A549 (cell line): ENCODE results near the gene DIO3. TPM values are rescaled to one million over a fixed set of nuclear protein-coding genes. Genes with fewer than 3 reads are reported as not detected.

Experiments
- ATAC-seq, 2 experiments: fragments of 200-7000 bp in 1 of 2; fragments of >200 bp in 1 of 2; cut with Nextera tagmentation in 1 of 2; cut with Tn5 transposase in 1 of 2; 3 replicates each; pipeline versions ENCODE4 v1.8.0 to v1.9.1; 2018 to 2020; ENCODE audit warnings: mild to moderate bottlenecking in 1 of 2, moderate library complexity in 1 of 2
- CTCF ChIA-PET: fragments of 300-600 bp; sonication (Branson Sonifier 250); formaldehyde crosslinking; extraction: SDS; loops from one replicate; lab custom pipeline; 2021; ENCODE audit warnings: antibody characterized with exemption, inconsistent platforms; lab: Yijun Ruan, JAX
- POLR2A ChIA-PET: fragments of 350-600 bp; formaldehyde crosslinking; extraction: SDS; loops from one replicate; lab custom pipeline; 2021; ENCODE audit warnings: antibody characterized with exemption, inconsistent platforms; lab: Yijun Ruan, JAX
- DNase-seq, 2 experiments: peaks; one replicate each; pipeline versions ENCODE4 v3.0.0 to v3.0.0-alpha.2; 2011 to 2016; ENCODE audit warnings: low read depth in 1 of 2, low spot score in 1 of 2
- FAIRE-seq: peaks from 2 replicates; lab custom pipeline; 2011; peaks lifted over from hg19 to GRCh38; lab: Jason Lieb, UNC
- H3K27ac ChIP-seq, 2 experiments: fragments of >200 bp; sonication (Bioruptor Twin); formaldehyde crosslinking; 3 replicates each; pipeline ENCODE4 v1.5.1; 2016 to 2017
- H3K4me1 ChIP-seq: fragments of >200 bp; sonication (Bioruptor Twin); formaldehyde crosslinking; 3 replicates; pipeline ENCODE4 v1.6.1; 2016
- H3K4me2 ChIP-seq: fragments of >200 bp; sonication (Bioruptor Twin); formaldehyde crosslinking; 3 replicates; pipeline ENCODE4 v1.6.1; 2016
- H3K4me3 ChIP-seq: fragments of >200 bp; sonication (Bioruptor Twin); formaldehyde crosslinking; 3 replicates; pipeline ENCODE4 v1.5.1; 2016
- H3K9me3 ChIP-seq: fragments of >200 bp; sonication (Bioruptor Twin); formaldehyde crosslinking; 3 replicates; pipeline ENCODE4 v1.6.1; 2016
- EHMT2 ChIP-seq: fragments of 200-600 bp; sonication (generic); IDR thresholded peaks from 2 replicates; pipeline ENCODE4 v1.6.1; 2016; ENCODE audit warnings: antibody characterized with exemption, low read depth, mild to moderate bottlenecking, moderate library complexity
- EP300 ChIP-seq, 2 experiments: fragments of >200 bp; sonication (Bioruptor Twin); formaldehyde crosslinking; IDR thresholded peaks; 2 replicates in 1 of 2; 3 replicates in 1 of 2; pipeline ENCODE4 v1.6.1; 2016 to 2017
- ESRRA ChIP-seq: fragments of 150-350 bp; IDR thresholded peaks from 2 replicates; pipeline ENCODE4 v1.6.1; 2014; ENCODE audit warnings: mild to moderate bottlenecking, low read length, borderline replicate concordance
- GATA3 ChIP-seq: IDR thresholded peaks from 2 replicates; pipeline ENCODE4 v1.6.1; 2012; ENCODE audit warnings: borderline replicate concordance
- HDAC2 ChIP-seq: fragments of 200-600 bp; sonication (generic); IDR thresholded peaks from 2 replicates; pipeline ENCODE4 v1.6.1; 2016
- HOXB13 ChIP-seq: fragments of 250-450 bp; sonication (Bioruptor Pico); IDR thresholded peaks from 2 replicates; pipeline ENCODE4 v1.5.0; 2020; ENCODE audit warnings: low read depth, mild to moderate bottlenecking, moderate library complexity
- HOXB5 ChIP-seq: fragments of 250-450 bp; sonication (Bioruptor Pico); IDR thresholded peaks from 2 replicates; pipeline ENCODE4 v1.5.0; 2020; ENCODE audit warnings: mild to moderate bottlenecking, moderate library complexity
- JUN ChIP-seq, 2 experiments: fragments of >200 bp; sonication (Bioruptor Twin); formaldehyde crosslinking; IDR thresholded peaks; 2 replicates in 1 of 2; 3 replicates in 1 of 2; pipeline ENCODE4 v1.6.1; 2016 to 2017
- KDM5A ChIP-seq: fragments of 200-600 bp; sonication (generic); IDR thresholded peaks from 2 replicates; pipeline ENCODE4 v1.6.1; 2016; ENCODE audit warnings: antibody characterized with exemption, mild to moderate bottlenecking
- MAFK ChIP-seq: fragments of 450-650 bp; IDR thresholded peaks from 2 replicates; pipeline ENCODE4 v1.6.1; 2014; ENCODE audit not compliant: partially characterized antibody
- MAZ ChIP-seq: fragments of 150-350 bp; IDR thresholded peaks from 2 replicates; pipeline ENCODE4 v1.6.1; 2014; ENCODE audit warnings: antibody characterized with exemption, low read depth, low read length, borderline replicate concordance
- PHF8 ChIP-seq: fragments of 200-600 bp; sonication (generic); IDR thresholded peaks from 2 replicates; pipeline ENCODE4 v1.6.1; 2016; ENCODE audit warnings: low read depth, mild to moderate bottlenecking, antibody characterized with exemption, moderate library complexity, borderline replicate concordance
- POLR2A ChIP-seq: IDR thresholded peaks from 2 replicates; pipeline ENCODE4 v1.6.1; 2012; ENCODE audit warnings: mild to moderate bottlenecking, low read length
- POLR2AphosphoS2 ChIP-seq: conservative IDR thresholded peaks from 2 replicates; pipeline ENCODE4 v1.6.1; 2012; ENCODE audit warnings: low read length, improper control_type of control experiment, inconsistent platforms
- RAD21 ChIP-seq, 2 experiments: fragments of >200 bp in 1 of 2; sonication (Bioruptor Twin) in 1 of 2; formaldehyde crosslinking in 1 of 2; IDR thresholded peaks in 1 of 2; conservative IDR thresholded peaks in 1 of 2; 2 replicates in 1 of 2; 3 replicates in 1 of 2; pipeline ENCODE4 v1.6.1; 2012 to 2018; ENCODE audit warnings: inconsistent platforms in 1 of 2
- RARB ChIP-seq: fragments of 250-450 bp; sonication (Bioruptor Pico); IDR thresholded peaks from 2 replicates; pipeline ENCODE4 v1.8.0; 2021; ENCODE audit warnings: mild to moderate bottlenecking, moderate library complexity
- RFX5 ChIP-seq: fragments of 450-650 bp; IDR thresholded peaks from 2 replicates; pipeline ENCODE4 v1.7.1; 2014; ENCODE audit warnings: antibody characterized with exemption, mild to moderate bottlenecking, moderate library complexity
- RNF2 ChIP-seq: fragments of 200-600 bp; sonication (generic); IDR thresholded peaks from 2 replicates; pipeline ENCODE4 v1.6.1; 2016; ENCODE audit warnings: low read depth, mild to moderate bottlenecking, antibody characterized with exemption, moderate library complexity, borderline replicate concordance
- SREBF2 ChIP-seq: fragments of 450-650 bp; IDR thresholded peaks from 2 replicates; pipeline ENCODE4 v1.6.1; 2014; ENCODE audit warnings: mild to moderate bottlenecking, moderate library complexity
- TFCP2L1 ChIP-seq: fragments of 250-450 bp; sonication (Bioruptor Pico); IDR thresholded peaks from 2 replicates; pipeline ENCODE4 v1.5.0; 2021; ENCODE audit warnings: mild to moderate bottlenecking
- TP53 ChIP-seq: fragments of 250-450 bp; sonication (Bioruptor Pico); IDR thresholded peaks from 2 replicates; pipeline ENCODE4 v1.5.0; 2021; ENCODE audit warnings: mild to moderate bottlenecking, moderate library complexity
- ZC3H11A ChIP-seq: fragments of 450-650 bp; IDR thresholded peaks from 2 replicates; pipeline ENCODE4 v1.6.1; 2014; ENCODE audit warnings: antibody characterized with exemption, mild to moderate bottlenecking
- WGBS: methylation state at CpG from one replicate; pipeline ENCODE4 v1.1.6; 2017; ENCODE audit errors: missing lambda C conversion rate; 5-methylcytosine and 5-hydroxymethylcytosine counted together
- polyA plus RNA-seq, 4 experiments: library from polyadenylated mRNA; depleted of rRNA in 3 of 4; stranded (reverse); fragments of >200 nt; fragmentation: RNase III in 1 of 4; extraction: RNeasy Plus Mini Kit Qiagen cat#74134 plus additional on column Dnase treatment in 1 of 4; gene quantifications; 2 replicates in 3 of 4; 3 replicates in 1 of 4; pipeline ENCODE4 v1.2.3, GENCODE V29; 2011 to 2017
- TF ChIP-seq, protein P1 (sequence below): IDR thresholded peaks from 2 replicates; pipeline ENCODE4 v1.6.1; 2012
- TF ChIP-seq, protein P2 (sequence below): fragments of 150-350 bp; IDR thresholded peaks from 2 replicates; pipeline ENCODE4 v1.6.1; 2014; ENCODE audit warnings: low read depth, mild to moderate bottlenecking, low read length
- TF ChIP-seq, protein P3 (sequence below): IDR thresholded peaks from 2 replicates; pipeline ENCODE4 v1.6.1; 2012
- TF ChIP-seq, protein P4 (sequence below): fragments of >200 bp; sonication (Bioruptor Twin); formaldehyde crosslinking; IDR thresholded peaks from 3 replicates; pipeline ENCODE4 v1.6.1; 2016
- TF ChIP-seq, protein P5 (sequence below): fragments of 200-600 bp; sonication (generic); IDR thresholded peaks from 2 replicates; pipeline ENCODE4 v1.6.1; 2016; ENCODE audit warnings: antibody characterized with exemption, mild to moderate bottlenecking, moderate library complexity
- TF ChIP-seq, protein P6 (sequence below): IDR thresholded peaks from 2 replicates; pipeline ENCODE4 v1.6.1; 2012; ENCODE audit warnings: low read depth, borderline replicate concordance

DIO3 gene
- polyA plus RNA-seq, 2 of the 4 experiments (the other 2 are of a cell fraction), result 0.04 to 0.09 TPM

DNA sequence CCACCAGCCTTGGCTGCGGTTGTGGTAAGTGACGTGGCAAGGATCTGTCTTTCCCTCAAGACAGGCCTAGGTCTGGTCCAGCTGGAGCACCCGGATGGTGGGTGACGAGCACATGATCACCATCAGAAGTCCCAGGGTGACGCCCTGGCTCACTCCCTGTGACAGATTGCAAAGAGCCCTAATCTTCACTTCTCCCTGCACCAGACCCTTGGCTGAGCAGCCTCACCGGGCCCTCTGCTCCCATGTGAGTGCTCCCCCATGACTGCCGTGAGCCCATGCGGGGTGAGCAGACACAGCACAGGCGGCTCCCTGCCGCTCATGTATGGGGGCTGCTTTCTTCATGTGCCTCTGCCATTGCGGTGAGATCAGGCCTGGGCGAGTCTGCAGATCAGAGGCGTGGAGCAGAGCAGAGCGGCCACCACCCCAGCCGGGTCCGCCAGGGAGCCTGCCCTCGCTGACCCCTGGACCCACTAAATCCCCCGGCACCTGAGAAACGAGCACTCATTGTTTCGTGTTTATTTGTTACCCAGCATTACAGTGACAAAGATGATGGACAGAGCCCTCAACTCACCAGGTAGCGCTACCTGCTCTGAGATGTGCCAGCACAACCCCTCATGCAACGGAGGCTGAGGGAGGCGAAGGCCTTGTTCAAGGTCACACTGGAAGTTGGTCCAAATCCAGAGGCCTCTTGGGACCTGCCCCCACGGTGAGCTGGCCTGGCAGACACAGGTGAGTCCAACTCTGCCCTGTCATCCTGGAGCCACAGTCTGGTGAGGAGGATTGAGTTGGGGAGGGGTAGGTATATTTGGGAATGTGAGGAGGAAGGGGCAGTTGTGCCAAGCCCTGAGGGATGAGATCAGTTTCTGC lies 9.3 kb upstream of the DIO3 start:
- no peak for TF ChIP-seq ESRRA
- TF ChIP-seq EHMT2, result no peak
- TF ChIP-seq RARB (CRISPR knock-in tag), result no peak
- no peak for TF ChIP-seq MAFK
- TF ChIP-seq RAD21 (conservative IDR thresholded peaks at IDR 0.05 in 1 of 2, IDR thresholded peaks at IDR 0.05 in 1 of 2), result no peak
- no peak for TF ChIP-seq SREBF2
- Histone ChIP-seq H3K4me3 (no peak overlapping the region), H3K4me1 (peaks cover 42% of the 10 kb centered on the region), H3K4me2 (peak overlapping the region; percentile 44), H3K9me3 (no peaks in the 10 kb centered on the region), H3K27ac (peak overlapping the region; percentile 56 to 80; a peak in 5 of 6 replicates)
- DNase-seq (no peak), ATAC-seq (no peak), FAIRE-seq (no peak)
- POLR2A ChIA-PET, result interaction anchor here (0.6 to 2.1 kb wide), 3 partner anchors 71 to 717 kb away, joined by 3 to 12 read pairs (median 6); no protein-coding TSS in a partner anchor
- WGBS, result 92% methylated on average over 7 of the region's 24 CpGs
- CTCF ChIA-PET, result no interaction called here

DNA sequence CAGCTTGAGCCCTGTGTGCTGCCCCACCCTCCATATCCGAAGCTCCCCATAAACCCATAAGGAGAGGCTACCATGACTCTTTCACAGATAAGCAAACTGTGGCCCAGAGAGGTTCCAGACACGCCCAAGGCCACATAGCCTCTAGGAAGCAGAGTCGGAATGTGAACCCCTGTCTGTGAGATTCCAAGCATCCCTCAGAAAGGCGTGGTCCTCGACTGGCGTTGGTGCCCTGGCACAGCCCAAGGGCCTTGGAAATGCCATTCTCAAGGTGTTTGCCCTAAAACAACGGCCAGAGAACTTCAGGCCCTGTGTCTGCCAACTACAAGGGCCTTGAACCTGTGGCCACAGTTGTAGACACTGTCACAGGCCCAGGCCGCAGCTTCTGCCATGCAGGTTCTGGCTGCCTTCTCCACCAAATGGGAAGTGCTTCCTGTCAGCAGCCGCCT lies 8.5 kb upstream of the DIO3 start:
- ChIA-PET CTCF (no interaction called here), POLR2A (interaction anchor here (1.2 to 2.1 kb wide), 2 partner anchors 72 to 76 kb away, joined by 6 to 12 read pairs; no protein-coding TSS in a partner anchor)
- peak overlapping the region; percentile 56 to 80; a peak in 5 of 6 replicates for H3K27ac ChIP-seq
- no peak overlapping the region for H3K4me3 ChIP-seq
- TF ChIP-seq TP53 (CRISPR knock-in tag), result no peak
- no peak for TF ChIP-seq TFCP2L1
- no peak for TF ChIP-seq PHF8
- no peak for TF ChIP-seq RFX5
- TF ChIP-seq SREBF2, result no peak
- TF ChIP-seq RNF2, result no peak
- no peak for TF ChIP-seq POLR2A
- no peak for TF ChIP-seq MAZ
- TF ChIP-seq JUN (IDR thresholded peaks at IDR 0.05), result 0 out of 5 replicates have a peak, but pooled peaks of 1 of the 2 experiments have one; percentile 28
- TF ChIP-seq, protein P1, sequence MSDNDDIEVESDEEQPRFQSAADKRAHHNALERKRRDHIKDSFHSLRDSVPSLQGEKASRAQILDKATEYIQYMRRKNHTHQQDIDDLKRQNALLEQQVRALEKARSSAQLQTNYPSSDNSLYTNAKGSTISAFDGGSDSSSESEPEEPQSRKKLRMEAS, result peak; percentile 73; the same call in 1 of the 2 replicates
- TF ChIP-seq POLR2AphosphoS2, result no peak
- TF ChIP-seq GATA3, result peak; percentile 69
- TF ChIP-seq, protein P2, sequence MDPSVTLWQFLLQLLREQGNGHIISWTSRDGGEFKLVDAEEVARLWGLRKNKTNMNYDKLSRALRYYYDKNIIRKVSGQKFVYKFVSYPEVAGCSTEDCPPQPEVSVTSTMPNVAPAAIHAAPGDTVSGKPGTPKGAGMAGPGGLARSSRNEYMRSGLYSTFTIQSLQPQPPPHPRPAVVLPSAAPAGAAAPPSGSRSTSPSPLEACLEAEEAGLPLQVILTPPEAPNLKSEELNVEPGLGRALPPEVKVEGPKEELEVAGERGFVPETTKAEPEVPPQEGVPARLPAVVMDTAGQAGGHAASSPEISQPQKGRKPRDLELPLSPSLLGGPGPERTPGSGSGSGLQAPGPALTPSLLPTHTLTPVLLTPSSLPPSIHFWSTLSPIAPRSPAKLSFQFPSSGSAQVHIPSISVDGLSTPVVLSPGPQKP, result no peak
- TF ChIP-seq, protein P3, sequence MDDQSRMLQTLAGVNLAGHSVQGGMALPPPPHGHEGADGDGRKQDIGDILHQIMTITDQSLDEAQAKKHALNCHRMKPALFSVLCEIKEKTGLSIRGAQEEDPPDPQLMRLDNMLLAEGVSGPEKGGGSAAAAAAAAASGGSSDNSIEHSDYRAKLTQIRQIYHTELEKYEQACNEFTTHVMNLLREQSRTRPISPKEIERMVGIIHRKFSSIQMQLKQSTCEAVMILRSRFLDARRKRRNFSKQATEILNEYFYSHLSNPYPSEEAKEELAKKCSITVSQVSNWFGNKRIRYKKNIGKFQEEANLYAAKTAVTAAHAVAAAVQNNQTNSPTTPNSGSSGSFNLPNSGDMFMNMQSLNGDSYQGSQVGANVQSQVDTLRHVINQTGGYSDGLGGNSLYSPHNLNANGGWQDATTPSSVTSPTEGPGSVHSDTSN, result no peak
- TF ChIP-seq HOXB13 (CRISPR knock-in tag), result 0 out of 2 replicates have a peak, but pooled peaks have one; percentile 17
- TF ChIP-seq ZC3H11A, result no peak
- TF ChIP-seq, protein P4, sequence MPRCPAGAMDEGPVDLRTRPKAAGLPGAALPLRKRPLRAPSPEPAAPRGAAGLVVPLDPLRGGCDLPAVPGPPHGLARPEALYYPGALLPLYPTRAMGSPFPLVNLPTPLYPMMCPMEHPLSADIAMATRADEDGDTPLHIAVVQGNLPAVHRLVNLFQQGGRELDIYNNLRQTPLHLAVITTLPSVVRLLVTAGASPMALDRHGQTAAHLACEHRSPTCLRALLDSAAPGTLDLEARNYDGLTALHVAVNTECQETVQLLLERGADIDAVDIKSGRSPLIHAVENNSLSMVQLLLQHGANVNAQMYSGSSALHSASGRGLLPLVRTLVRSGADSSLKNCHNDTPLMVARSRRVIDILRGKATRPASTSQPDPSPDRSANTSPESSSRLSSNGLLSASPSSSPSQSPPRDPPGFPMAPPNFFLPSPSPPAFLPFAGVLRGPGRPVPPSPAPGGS, result no peak
- TF ChIP-seq, protein P5, sequence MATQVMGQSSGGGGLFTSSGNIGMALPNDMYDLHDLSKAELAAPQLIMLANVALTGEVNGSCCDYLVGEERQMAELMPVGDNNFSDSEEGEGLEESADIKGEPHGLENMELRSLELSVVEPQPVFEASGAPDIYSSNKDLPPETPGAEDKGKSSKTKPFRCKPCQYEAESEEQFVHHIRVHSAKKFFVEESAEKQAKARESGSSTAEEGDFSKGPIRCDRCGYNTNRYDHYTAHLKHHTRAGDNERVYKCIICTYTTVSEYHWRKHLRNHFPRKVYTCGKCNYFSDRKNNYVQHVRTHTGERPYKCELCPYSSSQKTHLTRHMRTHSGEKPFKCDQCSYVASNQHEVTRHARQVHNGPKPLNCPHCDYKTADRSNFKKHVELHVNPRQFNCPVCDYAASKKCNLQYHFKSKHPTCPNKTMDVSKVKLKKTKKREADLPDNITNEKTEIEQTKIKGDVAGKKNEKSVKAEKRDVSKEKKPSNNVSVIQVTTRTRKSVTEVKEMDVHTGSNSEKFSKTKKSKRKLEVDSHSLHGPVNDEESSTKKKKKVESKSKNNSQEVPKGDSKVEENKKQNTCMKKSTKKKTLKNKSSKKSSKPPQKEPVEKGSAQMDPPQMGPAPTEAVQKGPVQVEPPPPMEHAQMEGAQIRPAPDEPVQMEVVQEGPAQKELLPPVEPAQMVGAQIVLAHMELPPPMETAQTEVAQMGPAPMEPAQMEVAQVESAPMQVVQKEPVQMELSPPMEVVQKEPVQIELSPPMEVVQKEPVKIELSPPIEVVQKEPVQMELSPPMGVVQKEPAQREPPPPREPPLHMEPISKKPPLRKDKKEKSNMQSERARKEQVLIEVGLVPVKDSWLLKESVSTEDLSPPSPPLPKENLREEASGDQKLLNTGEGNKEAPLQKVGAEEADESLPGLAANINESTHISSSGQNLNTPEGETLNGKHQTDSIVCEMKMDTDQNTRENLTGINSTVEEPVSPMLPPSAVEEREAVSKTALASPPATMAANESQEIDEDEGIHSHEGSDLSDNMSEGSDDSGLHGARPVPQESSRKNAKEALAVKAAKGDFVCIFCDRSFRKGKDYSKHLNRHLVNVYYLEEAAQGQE, result no peak
- TF ChIP-seq, protein P6, sequence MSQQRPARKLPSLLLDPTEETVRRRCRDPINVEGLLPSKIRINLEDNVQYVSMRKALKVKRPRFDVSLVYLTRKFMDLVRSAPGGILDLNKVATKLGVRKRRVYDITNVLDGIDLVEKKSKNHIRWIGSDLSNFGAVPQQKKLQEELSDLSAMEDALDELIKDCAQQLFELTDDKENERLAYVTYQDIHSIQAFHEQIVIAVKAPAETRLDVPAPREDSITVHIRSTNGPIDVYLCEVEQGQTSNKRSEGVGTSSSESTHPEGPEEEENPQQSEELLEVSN, result no peak
- no peak for TF ChIP-seq HDAC2
- no peak for TF ChIP-seq KDM5A
- TF ChIP-seq HOXB5, result no peak
- TF ChIP-seq EP300 (IDR thresholded peaks at IDR 0.05), result peak in 1 of 2 experiments; percentile 54; a peak in 1 of 5 replicates
- peak overlapping the region; percentile 44 for H3K4me2 ChIP-seq
- peaks cover 50% of the 10 kb centered on the region for H3K4me1 ChIP-seq
- DNase-seq (peak; percentile 83 to 92), ATAC-seq (peak; percentile 62 to 88), FAIRE-seq (peak; percentile 89)
- no peaks in the 10 kb centered on the region for H3K9me3 ChIP-seq
- WGBS, result 13% methylated on average over 8 of the region's 9 CpGs
